ENCODE data around the gene FRMD4A. TPM values are rescaled to one million over a fixed set of nuclear protein-coding genes. Genes with fewer than 3 reads are reported as not detected.

The FRMD4A gene
- total and polyA plus RNA-seq, 8 donors: 6.9 to 25.3 (median 11.3) TPM

- intact Hi-C loops (cut with DNase I; ENCODE audit: low total_unique reads): no loop called here
- no peak overlapping the region for H3K27ac ChIP-seq
- H3K4me1 ChIP-seq: no peaks in the 10 kb centered on the region
- no peaks in the 10 kb centered on the region for H3K36me3 ChIP-seq
- no peak overlapping the region for H3K4me3 ChIP-seq
- peaks cover 0 to 10% (median 0%) of the 10 kb centered on the region in 3 donors for H3K27me3 ChIP-seq
- H3K9me3 ChIP-seq: no peaks in the 10 kb centered on the region
- TF ChIP-seq EP300 (IDR thresholded peaks at IDR 0.05) (no peak), POLR2AphosphoS5 (IDR thresholded peaks at IDR 0.05) (no peak), CTCF (IDR thresholded peaks at IDR 0.05) (no peak), POLR2A (IDR thresholded peaks at IDR 0.05) (no peak)
- DNase-seq: no peak
Observed at GRCh38 chr10:14362104-14362503, 31.4 kb upstream of the FRMD4A start.

GRCh38 chr10:14360961-14361360, 30.2 kb upstream of the FRMD4A start:
- WGBS, 5 donors: 91 to 97% (median 95%) methylated on average over 1 of the region's 1 CpG
- H3K4me3 ChIP-seq: no peak overlapping the region
- intact Hi-C loops (cut with DNase I; ENCODE audit: low total_unique reads): no loop called here

GRCh38 chr10:14360515-14360914, 29.8 kb upstream of the FRMD4A start:
- 62 to 69% (median 64%) methylated on average over 4 of the region's 4 CpGs for WGBS, 5 donors
- intact Hi-C loops (cut with DNase I; ENCODE audit: low total_unique reads): no loop called here
- Histone ChIP-seq H3K9me3 (no peaks in the 10 kb centered on the region), H3K4me1 (no peaks in the 10 kb centered on the region), H3K36me3 (no peaks in the 10 kb centered on the region), H3K27me3 (peaks cover 0 to 10% (median 0%) of the 10 kb centered on the region in 3 donors), H3K27ac (no peak overlapping the region), H3K4me3 (no peak overlapping the region)
- DNase-seq: no peak
- TF ChIP-seq POLR2A (IDR thresholded peaks at IDR 0.05): no peak
- no peak for TF ChIP-seq CTCF (IDR thresholded peaks at IDR 0.05)
- no peak for TF ChIP-seq EP300 (IDR thresholded peaks at IDR 0.05)
- TF ChIP-seq POLR2AphosphoS5 (IDR thresholded peaks at IDR 0.05): no peak

More at GRCh38 chr10:14360961-14361360, 30.2 kb upstream of the FRMD4A start:
- no peak for DNase-seq
- no peaks in the 10 kb centered on the region for H3K4me1 ChIP-seq
- no peak overlapping the region for H3K27ac ChIP-seq
- H3K9me3 ChIP-seq: no peaks in the 10 kb centered on the region
- H3K27me3 ChIP-seq: peaks cover 0 to 10% (median 0%) of the 10 kb centered on the region in 3 donors
- no peak for TF ChIP-seq POLR2A (IDR thresholded peaks at IDR 0.05)
- no peak for TF ChIP-seq POLR2AphosphoS5 (IDR thresholded peaks at IDR 0.05)
- TF ChIP-seq EP300 (IDR thresholded peaks at IDR 0.05): no peak
- TF ChIP-seq CTCF (IDR thresholded peaks at IDR 0.05): no peak
- H3K36me3 ChIP-seq: no peaks in the 10 kb centered on the region

GRCh38 chr10:14358886-14359573, 28.3 kb upstream of the FRMD4A start:
- intact Hi-C loops (cut with DNase I; ENCODE audit: low total_unique reads): no loop called here
- Histone ChIP-seq H3K36me3 (no peaks in the 10 kb centered on the region), H3K9me3 (no peaks in the 10 kb centered on the region), H3K27ac (no peak overlapping the region), H3K4me1 (no peaks in the 10 kb centered on the region), H3K4me3 (no peak overlapping the region), H3K27me3 (peaks cover 0 to 6% (median 0%) of the 10 kb centered on the region in 3 donors)
- 74 to 92% (median 81%) methylated on average over 9 of the region's 9 CpGs for WGBS, 5 donors
- no peak for DNase-seq
- no peak for TF ChIP-seq CTCF (IDR thresholded peaks at IDR 0.05)
- TF ChIP-seq EP300 (IDR thresholded peaks at IDR 0.05): no peak
- TF ChIP-seq POLR2AphosphoS5 (IDR thresholded peaks at IDR 0.05): no peak
- TF ChIP-seq POLR2A (IDR thresholded peaks at IDR 0.05): no peak

All from stomach (tissue), 9 donors.